GM12874 (cell line): ENCODE measurements around the gene CTDSPL.
A peak's percentile ranks its signal among the peaks of the same experiment; 100 is the strongest.

ENCODE experiments used
- CTCF ChIP-seq: IDR thresholded peaks from 2 replicates; pipeline ENCODE4 v1.5.1; 2011; ENCODE audit warnings: low read depth, mild to moderate bottlenecking, control low read depth, low read length, moderate library complexity; ENCODE audit not compliant: insufficient read depth

The CTDSPL gene

GRCh38 chr3:37993820-37994638 is 132.3 kb downstream of the CTDSPL start:
- 0 out of 2 replicates have a peak, but pooled peaks have one; percentile 0 for TF ChIP-seq CTCF

- TF ChIP-seq CTCF, result no peak
Observed at GRCh38 chr3:37994639-37994972, 132.9 kb downstream of the CTDSPL start.

GRCh38 chr3:37995652-37996641 is 134.3 kb downstream of the CTDSPL start:
- no peak for TF ChIP-seq CTCF

- peak; percentile 92 for TF ChIP-seq CTCF
Observed at GRCh38 chr3:37996785-37997301, 135.2 kb downstream of the CTDSPL start.

GRCh38 chr3:37997342-37997741 is 135.7 kb downstream of the CTDSPL start:
- TF ChIP-seq CTCF, result no peak

GRCh38 chr3:37997791-37998370 is 136.2 kb downstream of the CTDSPL start:
- TF ChIP-seq CTCF, result no peak

- no peak for TF ChIP-seq CTCF
Observed at GRCh38 chr3:37999836-38000235, 138.2 kb downstream of the CTDSPL start.
